Left lung (tissue), 10 donors: ENCODE measurements around the gene TCF7. TPM values are rescaled to one million over a fixed set of nuclear protein-coding genes. Genes with fewer than 3 reads are reported as not detected.

Experiments
- ATAC-seq: fragments of 200-7000 bp; cut with Tn5 transposase; one replicate; pipeline ENCODE4 v1.9.1; 2020; ENCODE audit warnings: moderate library complexity
- DNase-seq, 4 donors: peaks; one replicate each; pipeline ENCODE4 v3.0.0-alpha.2; 2013 to 2020
- H3K27ac ChIP-seq, 2 donors: fragments of 200-600 bp; sonication (generic) in 1 of 2; one replicate each; pipeline versions ENCODE4 v1.5.0 to v1.8.0; 2020 to 2021
- H3K27me3 ChIP-seq, 2 donors: fragments of 200-600 bp; sonication (generic) in 1 of 2; one replicate each; pipeline versions ENCODE4 v1.5.0 to v1.8.0; 2020 to 2021
- H3K36me3 ChIP-seq, 2 donors: fragments of 200-600 bp; sonication (generic) in 1 of 2; one replicate each; pipeline versions ENCODE4 v1.5.0 to v1.8.0; 2020 to 2021
- H3K4me1 ChIP-seq, 2 donors: fragments of 200-600 bp; one replicate each; pipeline ENCODE4 v1.8.0; 2021
- H3K4me3 ChIP-seq, 2 donors: fragments of 200-600 bp; sonication (generic) in 1 of 2; one replicate each; pipeline versions ENCODE4 v1.5.0 to v1.8.0; 2020 to 2021; ENCODE audit warnings: mild to moderate bottlenecking in 1 of 2
- H3K9me3 ChIP-seq, 2 donors: fragments of 200-600 bp; sonication (generic) in 1 of 2; one replicate each; pipeline versions ENCODE4 v1.5.0 to v1.8.0; 2020 to 2021
- CTCF ChIP-seq, 2 donors: fragments of 200-600 bp; sonication (generic) in 1 of 2; IDR thresholded peaks; one replicate each; pipeline versions ENCODE4 v1.5.0 to v1.8.0; 2021; ENCODE audit warnings: antibody characterized with exemption in 2 of 2
- intact Hi-C, 2 donors: fragments of 100-400 bp; cut with DNase I; formaldehyde crosslinking; loops; one replicate each; pipeline versions ENCODE4 v1.11.2 to v1.14.2; 2022
- polyA plus RNA-seq, 6 donors: library from polyadenylated mRNA; unstranded; fragments of 120-200 nt; gene quantifications; one replicate each; pipeline ENCODE4 v1.2.1, GENCODE V29; 2013; ENCODE audit not compliant: insufficient read length in 6 of 6
- total RNA-seq, 2 donors: library from RNA; stranded (reverse); fragmentation: NEBNext Ultra II Directional; extraction: Animal tissue kit (Norgen Biotek cat#: 25700); gene quantifications; one replicate each; pipeline ENCODE4 v1.2.1, GENCODE V29; 2021
- donor health status: DM: no; HTN: yes; CAD: no.
- donor health status: DM: no; HTN: no; CAD: no.

The TCF7 gene
- total and polyA plus RNA-seq, 8 donors: 4.8 to 18.8 (median 17.4) TPM

GRCh38 chr5:134120386-134121138 is 6.1 kb downstream of the TCF7 start:
- peaks cover 4 to 10% of the 10 kb centered on the region in 2 donors for H3K4me1 ChIP-seq
- no peaks in the 10 kb centered on the region for H3K36me3 ChIP-seq
- no peaks in the 10 kb centered on the region for H3K9me3 ChIP-seq
- no peak for ATAC-seq
- no peak overlapping the region for H3K4me3 ChIP-seq
- intact Hi-C loops: no loop called here
- H3K27me3 ChIP-seq: peaks cover 0 to 8% of the 10 kb centered on the region in 2 donors
- no peak for DNase-seq
- H3K27ac ChIP-seq: no peak overlapping the region
- no peak for TF ChIP-seq CTCF (IDR thresholded peaks at IDR 0.05)

GRCh38 chr5:134122530-134122929 is 8.0 kb downstream of the TCF7 start:
- intact Hi-C loops: no loop called here
- no peaks in the 10 kb centered on the region for H3K27me3 ChIP-seq
- H3K9me3 ChIP-seq: no peaks in the 10 kb centered on the region
- TF ChIP-seq CTCF (IDR thresholded peaks at IDR 0.05): no peak
- no peak overlapping the region for H3K27ac ChIP-seq
- H3K36me3 ChIP-seq: no peaks in the 10 kb centered on the region
- peaks cover 9 to 17% of the 10 kb centered on the region in 2 donors for H3K4me1 ChIP-seq
- ATAC-seq: no peak
- no peak overlapping the region for H3K4me3 ChIP-seq
- DNase-seq: no peak

GRCh38 chr5:134123360-134123759 is 8.9 kb downstream of the TCF7 start:
- H3K4me1 ChIP-seq: peaks cover 9 to 25% of the 10 kb centered on the region in 2 donors
- DNase-seq (no peak), ATAC-seq (no peak)
- no peaks in the 10 kb centered on the region for H3K36me3 ChIP-seq
- no peak for TF ChIP-seq CTCF (IDR thresholded peaks at IDR 0.05)
- no peak overlapping the region for H3K4me3 ChIP-seq
- intact Hi-C loops: no loop called here
- H3K27me3 ChIP-seq: no peaks in the 10 kb centered on the region
- H3K9me3 ChIP-seq: no peaks in the 10 kb centered on the region
- no peak overlapping the region for H3K27ac ChIP-seq

- Histone ChIP-seq H3K36me3 (peaks cover 0 to 3% of the 10 kb centered on the region in 2 donors), H3K27ac (peak overlapping the region in 1 of 2 donors; percentile 21), H3K4me1 (peaks cover 9 to 30% of the 10 kb centered on the region in 2 donors), H3K4me3 (no peak overlapping the region), H3K27me3 (no peaks in the 10 kb centered on the region), H3K9me3 (no peaks in the 10 kb centered on the region)
- DNase-seq (no peak), ATAC-seq (no peak)
- TF ChIP-seq CTCF (IDR thresholded peaks at IDR 0.05): no peak
- intact Hi-C loops: no loop called here
Observed at GRCh38 chr5:134124289-134125038, 10.0 kb downstream of the TCF7 start.
